ENCODE measurements around the gene CLCA4.
A peak's percentile ranks its signal among the peaks of the same experiment; 100 is the strongest.
"Not testable (repeated sequence)": the region's sequence is repeated elsewhere in the genome, so short reads cannot be mapped to it uniquely, and the experiment has no call there.

Gene CLCA4

DNA sequence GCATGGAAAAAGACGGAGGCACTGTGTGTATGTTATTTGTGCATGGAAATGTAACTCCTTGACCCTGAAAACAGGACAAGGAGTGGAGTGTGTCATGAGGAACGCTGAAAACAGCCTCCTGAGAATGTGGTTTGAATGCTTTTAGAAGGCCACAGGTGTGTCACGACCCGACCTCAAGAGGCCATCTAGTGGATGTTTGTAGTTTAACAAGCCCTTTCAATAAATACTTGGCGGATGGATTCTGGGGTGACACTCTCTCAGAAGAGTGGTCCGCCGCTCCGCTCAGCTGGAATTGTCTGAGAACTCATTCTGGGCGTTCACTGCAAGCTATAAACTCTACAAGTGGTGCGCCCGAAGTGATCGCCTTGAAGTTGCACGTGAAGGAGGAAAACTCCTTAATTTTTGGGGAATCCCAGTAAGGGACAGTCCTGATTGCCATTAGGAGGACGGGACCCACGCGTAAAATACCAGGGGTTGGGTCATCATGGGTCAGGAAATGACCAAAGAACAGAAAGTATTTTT is 44.7 kb upstream of the CLCA4 start:
- H3K4ac ChIP-seq (ENCODE audit: low read length); H4K91ac ChIP-seq (ENCODE audit: low read depth, low read length, poor library complexity); H3K23ac ChIP-seq (ENCODE audit: low read depth, low read length, poor library complexity); H3K36me3 ChIP-seq (replicated peaks in 1 of 2; ENCODE audit: control insufficient read depth in 2 of 2, insufficient read depth in 2 of 2, low read length in 2 of 2); H2BK12ac ChIP-seq (ENCODE audit: low read length); H2AK5ac ChIP-seq (ENCODE audit: low read depth, low read length); H3K18ac ChIP-seq (ENCODE audit: low read length); H2AFZ ChIP-seq (ENCODE audit: low read length); H2BK120ac ChIP-seq (ENCODE audit: low read depth, low read length); H2BK15ac ChIP-seq (ENCODE audit: low read length); DNase-seq (ENCODE audit: low spot score); H3K27me3 ChIP-seq (ENCODE audit: control insufficient read depth in 3 of 3, insufficient read depth in 3 of 3, low read depth in 1 of 3, low read length in 3 of 3); H3K4me3 ChIP-seq (ENCODE audit: low read length in 2 of 2); H3K9me3 ChIP-seq (replicated peaks in 1 of 2; ENCODE audit: control insufficient read depth in 2 of 2, insufficient read depth in 1 of 2, low read depth in 1 of 2, low read length in 2 of 2); H3K14ac ChIP-seq (ENCODE audit: low read length); H3K79me1 ChIP-seq (ENCODE audit: low read depth, low read length); H4K8ac ChIP-seq (ENCODE audit: low read depth, low read length); H2BK5ac ChIP-seq (ENCODE audit: low read length); H3K9ac ChIP-seq (ENCODE audit: low read depth, low read length, poor library complexity): not testable (repeated sequence)
- Histone ChIP-seq H3K4me2 (ENCODE audit: insufficient read depth, low read length, poor library complexity, severe bottlenecking) (peak overlapping the region; percentile 59), H3K4me1 (ENCODE audit: control insufficient read depth in 2 of 2, insufficient read depth in 1 of 2, low read depth in 1 of 2, low read length in 2 of 2) (peaks cover 0 to 14% of the 10 kb centered on the region in 2 donors), H3K27ac (replicated peaks; ENCODE audit: low read length) (peak overlapping the region; percentile 7)
- WGBS, 2 donors (ENCODE audit: extremely low coverage in 2 of 2, insufficient read length in 2 of 2, insufficient replicate concordance in 1 of 2) = no CpG with 5 or more reads among the region's 16 CpGs

GRCh38 chr1:86502721-86503405 is 44.0 kb upstream of the CLCA4 start:
- H3K4me2 ChIP-seq (ENCODE audit: insufficient read depth, low read length, poor library complexity, severe bottlenecking) = peak overlapping the region; percentile 59
- H2AFZ ChIP-seq (ENCODE audit: low read length) = peak overlapping the region; percentile 68
- no peak overlapping the region for H2BK5ac ChIP-seq (ENCODE audit: low read length)
- no peak for DNase-seq (ENCODE audit: low spot score)
- H2BK15ac ChIP-seq (ENCODE audit: low read length) = peak overlapping the region; percentile 43
- H4K8ac ChIP-seq (ENCODE audit: low read depth, low read length) = no peak overlapping the region
- H3K27me3 ChIP-seq (ENCODE audit: control insufficient read depth in 3 of 3, insufficient read depth in 3 of 3, low read depth in 1 of 3, low read length in 3 of 3) = no peaks in the 10 kb centered on the region
- no peaks in the 10 kb centered on the region for H3K36me3 ChIP-seq (replicated peaks in 1 of 2; ENCODE audit: control insufficient read depth in 2 of 2, insufficient read depth in 2 of 2, low read length in 2 of 2)
- peak overlapping the region; percentile 63 for H3K18ac ChIP-seq (ENCODE audit: low read length)
- no peak overlapping the region for H4K91ac ChIP-seq (ENCODE audit: low read depth, low read length, poor library complexity)
- no peaks in the 10 kb centered on the region for H3K9me3 ChIP-seq (replicated peaks in 1 of 2; ENCODE audit: control insufficient read depth in 2 of 2, insufficient read depth in 1 of 2, low read depth in 1 of 2, low read length in 2 of 2)
- no peak overlapping the region for H2BK12ac ChIP-seq (ENCODE audit: low read length)
- WGBS, 2 donors (ENCODE audit: extremely low coverage in 2 of 2, insufficient read length in 2 of 2, insufficient replicate concordance in 1 of 2) = no CpG with 5 or more reads among the region's 18 CpGs
- peak overlapping the region; percentile 46 for H3K27ac ChIP-seq (replicated peaks; ENCODE audit: low read length)
- no peak overlapping the region for H3K23ac ChIP-seq (ENCODE audit: low read depth, low read length, poor library complexity)
- H3K14ac ChIP-seq (ENCODE audit: low read length) = no peak overlapping the region
- H2BK120ac ChIP-seq (ENCODE audit: low read depth, low read length) = no peak overlapping the region
- H2AK5ac ChIP-seq (ENCODE audit: low read depth, low read length) = no peak overlapping the region
- no peaks in the 10 kb centered on the region for H3K79me1 ChIP-seq (ENCODE audit: low read depth, low read length)
- peaks cover 0 to 14% of the 10 kb centered on the region in 2 donors for H3K4me1 ChIP-seq (ENCODE audit: control insufficient read depth in 2 of 2, insufficient read depth in 1 of 2, low read depth in 1 of 2, low read length in 2 of 2)
- H3K9ac ChIP-seq (ENCODE audit: low read depth, low read length, poor library complexity) = no peak overlapping the region
- H3K4ac ChIP-seq (ENCODE audit: low read length) = no peak overlapping the region
- no peak overlapping the region for H3K4me3 ChIP-seq (ENCODE audit: low read length in 2 of 2)

DNA sequence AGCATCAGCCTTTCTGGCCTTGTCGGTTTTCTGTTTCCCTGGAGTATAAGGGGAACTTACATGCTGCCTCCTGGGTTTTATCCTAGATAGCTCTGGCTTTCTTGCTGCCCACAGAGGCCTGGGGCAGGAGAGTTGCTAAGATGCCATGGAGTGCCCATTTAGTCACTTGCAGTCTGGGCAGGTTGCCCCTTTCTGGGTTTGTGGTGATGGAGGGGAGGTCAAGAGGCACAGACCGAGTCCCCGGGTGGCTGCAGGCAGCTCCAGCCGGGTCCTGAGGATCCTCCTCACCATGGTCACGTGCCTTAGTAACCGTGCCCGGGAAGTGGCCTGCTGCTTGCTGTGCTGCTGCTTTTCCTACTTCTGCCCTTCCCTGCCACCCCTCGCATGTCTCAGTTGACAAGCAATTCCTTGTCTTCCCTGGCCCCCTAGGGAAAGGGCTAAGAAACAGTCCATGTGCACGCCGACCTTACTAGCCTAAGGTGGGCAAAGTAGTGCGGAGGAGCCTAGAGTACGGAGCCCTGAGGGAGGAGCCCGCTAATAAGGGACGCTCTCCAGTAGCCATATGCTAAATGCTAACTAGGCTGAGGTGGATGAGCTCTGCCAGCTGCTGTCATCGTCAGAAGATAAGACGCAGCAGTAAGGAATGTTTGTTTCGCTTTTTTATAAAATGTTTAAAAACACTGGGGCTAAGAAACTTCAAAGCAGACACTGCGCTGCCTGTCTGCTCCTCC is 43.3 kb upstream of the CLCA4 start:
- Histone ChIP-seq H3K9ac (ENCODE audit: low read depth, low read length, poor library complexity) (no peak overlapping the region), H2BK12ac (ENCODE audit: low read length) (no peak overlapping the region), H3K4ac (ENCODE audit: low read length) (no peak overlapping the region), H3K27me3 (ENCODE audit: control insufficient read depth in 3 of 3, insufficient read depth in 3 of 3, low read depth in 1 of 3, low read length in 3 of 3) (no peaks in the 10 kb centered on the region), H2BK5ac (ENCODE audit: low read length) (no peak overlapping the region), H3K14ac (ENCODE audit: low read length) (no peak overlapping the region), H4K8ac (ENCODE audit: low read depth, low read length) (no peak overlapping the region), H3K18ac (ENCODE audit: low read length) (peak overlapping the region; percentile 79), H2BK15ac (ENCODE audit: low read length) (peak overlapping the region; percentile 43), H2AK5ac (ENCODE audit: low read depth, low read length) (no peak overlapping the region), H3K27ac (replicated peaks; ENCODE audit: low read length) (peak overlapping the region; percentile 46), H2AFZ (ENCODE audit: low read length) (peak overlapping the region; percentile 68), H3K4me2 (ENCODE audit: insufficient read depth, low read length, poor library complexity, severe bottlenecking) (peak overlapping the region; percentile 19), H3K4me3 (ENCODE audit: low read length in 2 of 2) (no peak overlapping the region), H3K4me1 (ENCODE audit: control insufficient read depth in 2 of 2, insufficient read depth in 1 of 2, low read depth in 1 of 2, low read length in 2 of 2) (peaks cover 0 to 14% of the 10 kb centered on the region in 2 donors), H3K36me3 (replicated peaks in 1 of 2; ENCODE audit: control insufficient read depth in 2 of 2, insufficient read depth in 2 of 2, low read length in 2 of 2) (no peaks in the 10 kb centered on the region), H3K79me1 (ENCODE audit: low read depth, low read length) (no peaks in the 10 kb centered on the region), H2BK120ac (ENCODE audit: low read depth, low read length) (peak overlapping the region; percentile 3), H4K91ac (ENCODE audit: low read depth, low read length, poor library complexity) (no peak overlapping the region), H3K23ac (ENCODE audit: low read depth, low read length, poor library complexity) (no peak overlapping the region), H3K9me3 (replicated peaks in 1 of 2; ENCODE audit: control insufficient read depth in 2 of 2, insufficient read depth in 1 of 2, low read depth in 1 of 2, low read length in 2 of 2) (no peaks in the 10 kb centered on the region)
- no peak for DNase-seq (ENCODE audit: low spot score)
- no CpG with 5 or more reads among the region's 18 CpGs for WGBS, 2 donors (ENCODE audit: extremely low coverage in 2 of 2, insufficient read length in 2 of 2, insufficient replicate concordance in 1 of 2)

GRCh38 chr1:86504137-86504479 is 42.8 kb upstream of the CLCA4 start:
- DNase-seq (ENCODE audit: low spot score) = no peak
- Histone ChIP-seq H3K18ac (ENCODE audit: low read length) (no peak overlapping the region), H3K27ac (replicated peaks; ENCODE audit: low read length) (no peak overlapping the region), H3K9ac (ENCODE audit: low read depth, low read length, poor library complexity) (no peak overlapping the region), H2AK5ac (ENCODE audit: low read depth, low read length) (no peak overlapping the region), H2BK15ac (ENCODE audit: low read length) (no peak overlapping the region), H3K4me3 (ENCODE audit: low read length in 2 of 2) (no peak overlapping the region), H3K4ac (ENCODE audit: low read length) (no peak overlapping the region), H3K23ac (ENCODE audit: low read depth, low read length, poor library complexity) (no peak overlapping the region), H3K4me1 (ENCODE audit: control insufficient read depth in 2 of 2, insufficient read depth in 1 of 2, low read depth in 1 of 2, low read length in 2 of 2) (peaks cover 0 to 14% of the 10 kb centered on the region in 2 donors), H3K4me2 (ENCODE audit: insufficient read depth, low read length, poor library complexity, severe bottlenecking) (no peak overlapping the region), H2BK5ac (ENCODE audit: low read length) (no peak overlapping the region), H4K91ac (ENCODE audit: low read depth, low read length, poor library complexity) (no peak overlapping the region), H3K79me1 (ENCODE audit: low read depth, low read length) (no peaks in the 10 kb centered on the region), H3K27me3 (ENCODE audit: control insufficient read depth in 3 of 3, insufficient read depth in 3 of 3, low read depth in 1 of 3, low read length in 3 of 3) (no peaks in the 10 kb centered on the region), H3K14ac (ENCODE audit: low read length) (no peak overlapping the region), H2BK120ac (ENCODE audit: low read depth, low read length) (no peak overlapping the region), H2AFZ (ENCODE audit: low read length) (no peak overlapping the region), H2BK12ac (ENCODE audit: low read length) (no peak overlapping the region), H3K36me3 (replicated peaks in 1 of 2; ENCODE audit: control insufficient read depth in 2 of 2, insufficient read depth in 2 of 2, low read length in 2 of 2) (no peaks in the 10 kb centered on the region), H3K9me3 (replicated peaks in 1 of 2; ENCODE audit: control insufficient read depth in 2 of 2, insufficient read depth in 1 of 2, low read depth in 1 of 2, low read length in 2 of 2) (no peaks in the 10 kb centered on the region), H4K8ac (ENCODE audit: low read depth, low read length) (no peak overlapping the region)
- no CpG with 5 or more reads among the region's 9 CpGs for WGBS, 2 donors (ENCODE audit: extremely low coverage in 2 of 2, insufficient read length in 2 of 2, insufficient replicate concordance in 1 of 2)
